Measurements from ENCODE around the gene ARHGAP29. TPM values are rescaled to one million over a fixed set of nuclear protein-coding genes. Genes with fewer than 3 reads are reported as not detected.

ARHGAP29 gene
- total and polyA plus RNA-seq, 2 of the 8 experiments (the other 6 are each of a cell fraction or from before 2014, with no cell fraction given): 0.57 to 3.2 TPM

DNA sequence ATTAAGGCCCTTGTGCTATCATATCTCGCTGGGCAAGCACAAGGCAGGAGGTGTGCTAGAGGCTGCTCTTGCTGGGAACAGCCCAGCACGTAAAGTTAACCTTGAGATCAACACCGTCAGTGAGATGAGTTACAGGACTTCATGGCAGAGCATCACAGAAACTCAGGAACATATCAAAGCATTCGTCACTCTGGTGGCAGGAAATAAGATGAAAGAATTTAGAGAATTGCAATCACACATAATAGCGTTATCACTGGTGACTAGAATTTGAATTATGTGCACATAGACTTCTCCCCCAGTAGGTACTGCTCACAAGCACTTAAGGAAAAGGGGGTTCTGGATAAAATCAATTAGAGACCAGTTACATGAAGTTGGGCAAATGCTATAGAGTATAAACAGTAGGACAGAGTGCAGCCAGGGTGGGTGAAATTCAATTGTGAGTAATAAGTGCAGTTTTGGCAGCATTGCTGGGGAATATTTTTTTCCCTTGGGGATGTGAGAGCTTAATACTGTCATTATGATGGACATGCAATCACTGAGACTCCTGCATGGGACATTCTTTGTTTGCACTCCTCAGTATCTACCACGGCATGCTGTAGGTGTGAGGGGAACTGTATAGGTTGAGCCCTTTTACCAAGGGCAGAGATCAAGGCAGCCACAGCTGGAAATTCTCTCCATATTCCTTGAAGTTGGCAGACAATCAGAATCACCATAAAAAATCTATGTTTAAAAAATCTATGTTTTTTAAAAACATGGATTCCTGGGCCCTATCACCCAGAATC, 44.2 kb upstream of the ARHGAP29 start:
- no peak overlapping the region for H2AK5ac ChIP-seq (ENCODE audit: low read depth, low read length)
- CTCF ChIA-PET (ENCODE audit: partially characterized antibody): interaction anchor here (1.0 to 1.3 kb wide), 2 partner anchors 11 to 13 kb away, joined by 3 to 4 read pairs; no protein-coding TSS in a partner anchor
- DNase-seq (ENCODE audit: low read depth in 1 of 2, low spot score in 2 of 2): no peak
- no peak for TF ChIP-seq ZNF274 (IDR thresholded peaks at IDR 0.05; ENCODE audit: borderline replicate concordance, extremely low read depth, low read length)

More for the DNA sequence above, 44.2 kb upstream of the ARHGAP29 start:
- Histone ChIP-seq H2BK15ac (ENCODE audit: low read length) (no peak overlapping the region), H3K4me2 (ENCODE audit: insufficient read depth in 1 of 2, low read depth in 2 of 2, low read length in 2 of 2) (no peak overlapping the region), H3K27ac (ENCODE audit: low read depth, low read length) (no peak overlapping the region), H4K91ac (replicated peaks; ENCODE audit: insufficient read length, low read length) (no peak overlapping the region), H3K4ac (replicated peaks; ENCODE audit: insufficient read length, low read depth, low read length) (no peak overlapping the region), H4K20me1 (replicated peaks in 1 of 2; ENCODE audit: control insufficient read depth in 1 of 2, insufficient read depth in 2 of 2, low read length in 2 of 2) (no peaks in the 10 kb centered on the region), H3K4me1 (replicated peaks in 1 of 4; ENCODE audit: control insufficient read depth in 3 of 4, insufficient read depth in 4 of 4, low read length in 3 of 4) (no peaks in the 10 kb centered on the region), H3K14ac (ENCODE audit: insufficient read length) (no peak overlapping the region), H3K27me3 (replicated peaks in 1 of 4; ENCODE audit: control insufficient read depth in 3 of 4, extremely low read depth in 1 of 4, insufficient read depth in 3 of 4, low read length in 3 of 4) (no peaks in the 10 kb centered on the region), H3K79me2 (ENCODE audit: control insufficient read depth in 1 of 2, insufficient read depth in 2 of 2, low read length in 2 of 2) (no peaks in the 10 kb centered on the region), H2BK120ac (replicated peaks; ENCODE audit: low read depth, low read length) (no peak overlapping the region), H2BK20ac (ENCODE audit: low read length) (no peak overlapping the region), H4K8ac (ENCODE audit: extremely low read depth, insufficient read depth, low read length) (no peak overlapping the region), H3K23me2 (ENCODE audit: low read depth, low read length) (no peaks in the 10 kb centered on the region), H2BK5ac (ENCODE audit: low read depth, low read length) (no peak overlapping the region), H2BK12ac (ENCODE audit: low read depth, low read length) (no peak overlapping the region), H3K23ac (ENCODE audit: insufficient read length) (no peak overlapping the region), H4K5ac (ENCODE audit: insufficient read length, low read depth, low read length) (no peak overlapping the region), H3K9ac (replicated peaks in 1 of 4; ENCODE audit: extremely low read depth in 1 of 4, low read depth in 3 of 4, low read length in 3 of 4) (no peak overlapping the region), H3K9me3 (ENCODE audit: insufficient read depth in 2 of 2, low read depth in 1 of 2, low read length in 1 of 2) (no peaks in the 10 kb centered on the region), H3K36me3 (ENCODE audit: control insufficient read depth in 2 of 4, insufficient read depth in 4 of 4, low read length in 3 of 4) (no peaks in the 10 kb centered on the region), H3K18ac (ENCODE audit: extremely low read depth, low read length) (no peak overlapping the region), H3K79me1 (ENCODE audit: low read depth, low read length) (no peaks in the 10 kb centered on the region), H3K56ac (replicated peaks; ENCODE audit: insufficient read length, low read depth, low read length) (no peak overlapping the region), H2AFZ (ENCODE audit: low read length) (no peak overlapping the region), H3K4me3 (ENCODE audit: extremely low read depth in 1 of 4, insufficient read depth in 2 of 4, low read depth in 3 of 4, low read length in 4 of 4) (no peak overlapping the region)
- FAIRE-seq: no peak
- POLR2A ChIA-PET (ENCODE audit: partially characterized antibody): no interaction called here
- 91% methylated on average over 6 of the region's 6 CpGs; no CpG with 5 or more reads in 1 of the 2 experiments for WGBS, 2 experiments (ENCODE audit: extremely low coverage in 1 of 2, insufficient coverage in 1 of 2, insufficient read length in 1 of 2, insufficient replicate concordance in 2 of 2, low coverage in 1 of 2, low lambda C conversion rate in 2 of 2, missing lambda C conversion rate in 1 of 2)
